Measurements from ENCODE around the gene GPR3. TPM values are rescaled to one million over a fixed set of nuclear protein-coding genes. Genes with fewer than 3 reads are reported as not detected.

The GPR3 gene
- polyA plus RNA-seq (2013, experiment 1 of 2), result 7.0 TPM
- 9.2 TPM for polyA plus RNA-seq (2013, experiment 2 of 2)

DNA sequence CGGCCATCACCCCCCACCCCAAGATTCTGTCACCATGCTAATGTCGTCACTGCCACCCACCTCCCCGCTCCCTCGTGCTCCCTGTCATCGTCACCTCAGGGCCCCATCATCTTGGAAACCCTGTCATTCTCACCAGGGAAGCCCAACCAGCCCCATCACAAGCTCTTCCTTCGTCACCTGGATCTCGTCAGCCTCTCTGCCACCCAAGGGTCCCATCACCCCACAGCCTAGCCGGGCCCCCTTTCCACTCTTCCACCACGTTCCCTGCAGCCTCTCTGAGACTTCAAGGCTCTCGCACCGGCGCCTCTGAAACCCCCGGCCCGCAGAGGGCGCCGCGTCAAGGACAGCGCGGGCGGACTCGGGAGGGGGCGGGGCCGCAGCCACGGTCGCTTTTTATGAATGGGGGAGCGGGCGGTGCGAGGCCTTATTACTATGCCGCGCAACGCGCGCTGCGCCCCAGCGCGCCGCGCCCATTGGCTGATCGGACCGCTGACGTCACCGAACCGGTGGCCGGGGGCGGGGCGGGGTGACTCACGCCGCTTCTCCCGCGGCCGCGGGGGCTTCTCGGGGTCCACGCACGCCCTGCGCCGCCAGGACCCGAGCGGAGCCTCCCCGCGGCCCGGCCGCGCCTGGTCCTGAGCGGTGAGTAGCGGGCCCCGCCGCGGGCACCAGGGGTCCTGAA, at the start of gene GPR3:
Gene GPR3 (plus strand): TSS at position 527 of the 682 bp plus-strand sequence. CDS start 1,177 bp downstream, outside the sequence.
- WGBS, result 4% methylated on average over 69 of the region's 69 CpGs
- no peaks in the 10 kb centered on the region for H3K36me3 ChIP-seq (ENCODE audit: insufficient read depth, low read length)
- H3K4me3 ChIP-seq (ENCODE audit: low read length), result peak within 1 kb of the TSS; percentile 84
- no peaks in the 10 kb centered on the region for H3K27me3 ChIP-seq (ENCODE audit: insufficient read depth, low read length)
- peak within 1 kb of the TSS; percentile 73; the same call in 1 of the 2 replicates for H3K27ac ChIP-seq (ENCODE audit: low read depth, low read length)
- H3K4me1 ChIP-seq (ENCODE audit: insufficient read depth, low read length), result no peaks in the 10 kb centered on the region; the same call in 1 of the 2 replicates
- H3K9ac ChIP-seq (ENCODE audit: low read depth, low read length), result peak within 1 kb of the TSS; percentile 89
- H3K9me3 ChIP-seq (ENCODE audit: insufficient read depth, low read depth, low read length), result no peaks in the 10 kb centered on the region

- H3K27me3 ChIP-seq (ENCODE audit: insufficient read depth, low read length), result no peaks in the 10 kb centered on the region
- H3K9ac ChIP-seq (ENCODE audit: low read depth, low read length), result peak overlapping the region; percentile 21; the same call in 1 of the 2 replicates
- no peak overlapping the region for H3K4me3 ChIP-seq (ENCODE audit: low read length)
- peaks cover 26% of the 10 kb centered on the region for H3K4me1 ChIP-seq (ENCODE audit: insufficient read depth, low read length)
- 59% methylated on average over 31 of the region's 31 CpGs for WGBS
- no peaks in the 10 kb centered on the region; the same call in 1 of the 2 replicates for H3K36me3 ChIP-seq (ENCODE audit: insufficient read depth, low read length)
- H3K27ac ChIP-seq (ENCODE audit: low read depth, low read length), result 0 out of 2 replicates have a peak overlapping the region, but pooled peaks have one; percentile 18
- H3K9me3 ChIP-seq (ENCODE audit: insufficient read depth, low read depth, low read length), result no peaks in the 10 kb centered on the region
Measured at GRCh38 chr1:27342778-27343638, 49.4 kb upstream of the GPR3 start.

DNA sequence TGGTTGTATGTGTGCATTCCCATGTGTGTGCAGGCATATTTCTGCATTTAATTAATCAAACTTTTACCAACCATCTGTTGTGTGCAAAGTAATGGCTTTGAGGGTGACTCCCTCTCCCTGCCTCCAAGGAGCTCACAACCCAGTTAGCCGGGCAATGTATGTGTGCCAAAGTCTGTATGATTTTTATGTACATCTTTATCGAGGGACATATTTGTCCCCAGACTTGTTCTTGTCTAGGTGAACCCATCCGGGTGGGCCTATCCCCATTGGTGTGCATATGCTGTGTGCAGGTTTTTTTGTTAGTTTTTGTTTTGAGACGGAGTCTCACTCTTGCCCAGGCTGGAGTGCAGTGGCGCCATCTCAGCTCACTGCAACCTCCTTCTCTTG, 48.8 kb upstream of the GPR3 start:
- no peaks in the 10 kb centered on the region; the same call in 1 of the 2 replicates for H3K36me3 ChIP-seq (ENCODE audit: insufficient read depth, low read length)
- H3K27ac ChIP-seq (ENCODE audit: low read depth, low read length), result no peak overlapping the region
- H3K9me3 ChIP-seq (ENCODE audit: insufficient read depth, low read depth, low read length), result no peaks in the 10 kb centered on the region
- H3K4me1 ChIP-seq (ENCODE audit: insufficient read depth, low read length), result peaks cover 26% of the 10 kb centered on the region
- no peak overlapping the region for H3K9ac ChIP-seq (ENCODE audit: low read depth, low read length)
- no peaks in the 10 kb centered on the region for H3K27me3 ChIP-seq (ENCODE audit: insufficient read depth, low read length)
- H3K4me3 ChIP-seq (ENCODE audit: low read length), result no peak overlapping the region
- 92% methylated on average over 5 of the region's 5 CpGs for WGBS

DNA sequence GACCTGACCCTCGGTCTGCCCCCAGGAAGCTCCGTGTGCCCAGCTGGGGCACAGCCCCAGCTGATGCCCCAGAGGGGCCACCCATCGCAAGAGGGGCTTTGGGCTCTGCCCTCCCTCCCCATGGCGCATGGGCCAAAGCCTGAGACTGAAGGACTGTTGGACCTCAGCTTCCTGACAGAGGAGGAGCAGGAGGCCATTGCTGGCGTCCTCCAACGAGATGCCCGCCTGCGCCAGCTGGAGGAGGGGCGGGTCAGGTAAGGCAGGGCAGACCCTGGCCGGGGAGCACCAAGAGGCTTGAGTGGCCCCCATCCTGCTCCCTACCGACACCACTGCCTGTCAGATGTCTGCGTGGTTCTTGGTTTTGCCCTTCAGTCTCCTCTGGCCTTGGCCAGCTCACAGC, 47.1 kb upstream of the GPR3 start:
- H3K4me3 ChIP-seq (ENCODE audit: low read length), result no peak overlapping the region
- H3K9ac ChIP-seq (ENCODE audit: low read depth, low read length), result no peak overlapping the region
- peaks cover 4% of the 10 kb centered on the region for H3K27me3 ChIP-seq (ENCODE audit: insufficient read depth, low read length)
- no peaks in the 10 kb centered on the region for H3K9me3 ChIP-seq (ENCODE audit: insufficient read depth, low read depth, low read length)
- no peak overlapping the region for H3K27ac ChIP-seq (ENCODE audit: low read depth, low read length)
- peaks cover 22% of the 10 kb centered on the region for H3K4me1 ChIP-seq (ENCODE audit: insufficient read depth, low read length)
- 95% methylated on average over 12 of the region's 12 CpGs for WGBS
- H3K36me3 ChIP-seq (ENCODE audit: insufficient read depth, low read length), result no peaks in the 10 kb centered on the region; the same call in 1 of the 2 replicates

- H3K9ac ChIP-seq (ENCODE audit: low read depth, low read length), result no peak overlapping the region
- no peaks in the 10 kb centered on the region; the same call in 1 of the 2 replicates for H3K36me3 ChIP-seq (ENCODE audit: insufficient read depth, low read length)
- no peaks in the 10 kb centered on the region for H3K9me3 ChIP-seq (ENCODE audit: insufficient read depth, low read depth, low read length)
- peaks cover 22% of the 10 kb centered on the region for H3K4me1 ChIP-seq (ENCODE audit: insufficient read depth, low read length)
- H3K4me3 ChIP-seq (ENCODE audit: low read length), result no peak overlapping the region
- H3K27me3 ChIP-seq (ENCODE audit: insufficient read depth, low read length), result peaks cover 9% of the 10 kb centered on the region
- H3K27ac ChIP-seq (ENCODE audit: low read depth, low read length), result no peak overlapping the region
- WGBS, result 97% methylated on average over 7 of the region's 8 CpGs
Measured at GRCh38 chr1:27346357-27346756, 46.1 kb upstream of the GPR3 start.

DNA sequence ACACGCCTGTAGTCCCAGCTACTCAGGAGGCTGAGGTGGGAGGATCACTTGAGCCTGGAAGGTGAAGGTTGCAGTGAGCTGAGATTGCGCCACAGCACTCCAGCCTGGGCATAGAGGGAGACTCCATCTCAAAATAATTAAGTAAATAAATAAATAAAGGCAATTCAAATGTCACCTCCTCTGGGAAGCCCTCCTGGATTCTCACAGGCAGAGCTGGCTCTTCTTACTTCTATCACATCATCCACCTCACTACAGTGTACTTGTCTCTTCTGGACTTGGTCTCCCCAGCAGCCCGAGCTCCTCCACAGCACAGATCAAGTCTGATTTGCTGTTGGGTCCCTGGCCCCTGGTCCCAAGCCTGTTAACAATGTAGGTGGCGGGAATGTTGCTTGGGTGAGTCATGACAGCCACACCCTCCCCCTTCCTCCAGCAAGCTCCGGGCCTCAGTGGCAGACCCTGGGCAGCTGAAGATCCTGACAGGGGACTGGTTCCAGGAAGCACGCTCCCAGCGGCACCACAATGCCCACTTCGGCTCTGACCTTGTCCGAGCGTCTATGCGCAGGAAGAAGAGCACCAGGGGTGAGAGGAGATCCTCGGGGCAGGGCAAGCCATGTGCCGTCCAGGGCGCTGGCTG, 45.3 kb upstream of the GPR3 start:
- 85% methylated on average over 13 of the region's 14 CpGs for WGBS
- H3K27ac ChIP-seq (ENCODE audit: low read depth, low read length), result no peak overlapping the region
- peaks cover 9% of the 10 kb centered on the region for H3K27me3 ChIP-seq (ENCODE audit: insufficient read depth, low read length)
- no peak overlapping the region for H3K4me3 ChIP-seq (ENCODE audit: low read length)
- no peak overlapping the region for H3K9ac ChIP-seq (ENCODE audit: low read depth, low read length)
- H3K9me3 ChIP-seq (ENCODE audit: insufficient read depth, low read depth, low read length), result no peaks in the 10 kb centered on the region
- H3K36me3 ChIP-seq (ENCODE audit: insufficient read depth, low read length), result no peaks in the 10 kb centered on the region; the same call in 1 of the 2 replicates
- H3K4me1 ChIP-seq (ENCODE audit: insufficient read depth, low read length), result peaks cover 16% of the 10 kb centered on the region

- Histone ChIP-seq H3K27ac (ENCODE audit: low read depth, low read length) (peak overlapping the region; percentile 41; the same call in 1 of the 2 replicates), H3K4me3 (ENCODE audit: low read length) (peak overlapping the region; percentile 65), H3K9me3 (ENCODE audit: insufficient read depth, low read depth, low read length) (no peaks in the 10 kb centered on the region), H3K9ac (ENCODE audit: low read depth, low read length) (peak overlapping the region; percentile 44), H3K4me1 (ENCODE audit: insufficient read depth, low read length) (no peaks in the 10 kb centered on the region), H3K27me3 (ENCODE audit: insufficient read depth, low read length) (peaks cover 9% of the 10 kb centered on the region), H3K36me3 (ENCODE audit: insufficient read depth, low read length) (no peaks in the 10 kb centered on the region; the same call in 1 of the 2 replicates)
- 14% methylated on average over 51 of the region's 51 CpGs for WGBS
Measured at GRCh38 chr1:27348861-27349783, 43.3 kb upstream of the GPR3 start.

GRCh38 chr1:27349784-27350662, 42.4 kb upstream of the GPR3 start:
- H3K36me3 ChIP-seq (ENCODE audit: insufficient read depth, low read length), result no peaks in the 10 kb centered on the region; the same call in 1 of the 2 replicates
- H3K4me1 ChIP-seq (ENCODE audit: insufficient read depth, low read length), result no peaks in the 10 kb centered on the region
- H3K4me3 ChIP-seq (ENCODE audit: low read length), result peak overlapping the region; percentile 65
- peaks cover 9% of the 10 kb centered on the region for H3K27me3 ChIP-seq (ENCODE audit: insufficient read depth, low read length)
- 11% methylated on average over 84 of the region's 84 CpGs for WGBS
- no peaks in the 10 kb centered on the region for H3K9me3 ChIP-seq (ENCODE audit: insufficient read depth, low read depth, low read length)
- H3K27ac ChIP-seq (ENCODE audit: low read depth, low read length), result no peak overlapping the region
- peak overlapping the region; percentile 44 for H3K9ac ChIP-seq (ENCODE audit: low read depth, low read length)

GRCh38 chr1:27350663-27351540, 41.5 kb upstream of the GPR3 start:
- H3K27me3 ChIP-seq (ENCODE audit: insufficient read depth, low read length), result peaks cover 9% of the 10 kb centered on the region

More at GRCh38 chr1:27350663-27351540, 41.5 kb upstream of the GPR3 start:
- Histone ChIP-seq H3K27ac (ENCODE audit: low read depth, low read length) (peak overlapping the region; percentile 14; the same call in 1 of the 2 replicates), H3K4me3 (ENCODE audit: low read length) (peak overlapping the region; percentile 65), H3K9me3 (ENCODE audit: insufficient read depth, low read depth, low read length) (no peaks in the 10 kb centered on the region), H3K36me3 (ENCODE audit: insufficient read depth, low read length) (no peaks in the 10 kb centered on the region; the same call in 1 of the 2 replicates), H3K4me1 (ENCODE audit: insufficient read depth, low read length) (no peaks in the 10 kb centered on the region), H3K9ac (ENCODE audit: low read depth, low read length) (peak overlapping the region; percentile 56)
- 8% methylated on average over 62 of the region's 62 CpGs for WGBS
